PFSK-1 (cell line): ENCODE data around the gene MFN2.

Source experiments
- FOXP2 ChIP-seq: optimal IDR thresholded peaks from 2 replicates; pipeline ENCODE3; 2011; ENCODE audit warnings: borderline replicate concordance, control low read depth, inconsistent platforms; ENCODE audit not compliant: insufficient read depth; ENCODE audit errors: extremely low read length, extremely low read depth
- POLR2AphosphoS5 ChIP-seq: IDR thresholded peaks from 2 replicates; pipeline ENCODE4 v1.6.1; 2012; ENCODE audit warnings: low read depth, mild to moderate bottlenecking, control low read depth, low read length, moderate library complexity
- SIN3A ChIP-seq: IDR thresholded peaks from 2 replicates; pipeline ENCODE4 v1.6.1; 2012; ENCODE audit warnings: mild to moderate bottlenecking, low read length, moderate library complexity, borderline replicate concordance; ENCODE audit not compliant: insufficient read depth
- TAF1 ChIP-seq: IDR thresholded peaks from 2 replicates; pipeline ENCODE4 v1.6.1; 2012; ENCODE audit warnings: low read length, control low read depth, borderline replicate concordance; ENCODE audit not compliant: insufficient read depth
- TF ChIP-seq, protein P1 (sequence below), 2 experiments: IDR thresholded peaks; 2 replicates each; pipeline versions ENCODE4 v1.6.1 to v1.8.0; 2011 to 2012; ENCODE audit warnings: low read depth in 2 of 2, low read length in 2 of 2, control low read depth in 1 of 2, inconsistent platforms in 1 of 2, mild to moderate bottlenecking in 1 of 2, moderate library complexity in 1 of 2; ENCODE audit not compliant: insufficient read depth in 1 of 2

MFN2 gene

DNA sequence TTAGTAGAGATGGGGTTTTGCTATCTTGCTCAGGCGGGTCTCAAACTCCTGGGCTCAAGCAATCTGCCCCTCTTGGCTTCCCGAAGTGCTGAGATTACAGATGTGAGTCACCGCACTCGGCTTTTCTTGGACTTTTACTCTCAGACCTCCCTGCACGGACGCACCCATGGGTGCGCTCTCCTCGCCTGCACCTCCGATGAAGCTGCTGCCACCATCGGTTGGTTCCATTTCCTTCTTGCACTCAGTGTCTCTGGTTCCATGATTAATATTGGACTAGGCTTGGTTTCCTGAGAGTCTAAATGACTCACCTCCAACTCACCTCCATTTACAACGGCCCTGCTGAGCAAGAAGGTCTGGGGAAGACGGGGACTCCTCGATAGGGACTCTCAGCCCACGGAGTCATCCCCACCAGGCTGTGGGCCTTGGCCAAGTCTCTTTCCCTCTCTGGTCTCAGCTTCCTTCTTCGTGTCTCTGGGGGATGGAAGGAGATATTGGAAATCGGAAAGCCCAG, 76.1 kb downstream of the MFN2 start:
- TF ChIP-seq, protein P1, sequence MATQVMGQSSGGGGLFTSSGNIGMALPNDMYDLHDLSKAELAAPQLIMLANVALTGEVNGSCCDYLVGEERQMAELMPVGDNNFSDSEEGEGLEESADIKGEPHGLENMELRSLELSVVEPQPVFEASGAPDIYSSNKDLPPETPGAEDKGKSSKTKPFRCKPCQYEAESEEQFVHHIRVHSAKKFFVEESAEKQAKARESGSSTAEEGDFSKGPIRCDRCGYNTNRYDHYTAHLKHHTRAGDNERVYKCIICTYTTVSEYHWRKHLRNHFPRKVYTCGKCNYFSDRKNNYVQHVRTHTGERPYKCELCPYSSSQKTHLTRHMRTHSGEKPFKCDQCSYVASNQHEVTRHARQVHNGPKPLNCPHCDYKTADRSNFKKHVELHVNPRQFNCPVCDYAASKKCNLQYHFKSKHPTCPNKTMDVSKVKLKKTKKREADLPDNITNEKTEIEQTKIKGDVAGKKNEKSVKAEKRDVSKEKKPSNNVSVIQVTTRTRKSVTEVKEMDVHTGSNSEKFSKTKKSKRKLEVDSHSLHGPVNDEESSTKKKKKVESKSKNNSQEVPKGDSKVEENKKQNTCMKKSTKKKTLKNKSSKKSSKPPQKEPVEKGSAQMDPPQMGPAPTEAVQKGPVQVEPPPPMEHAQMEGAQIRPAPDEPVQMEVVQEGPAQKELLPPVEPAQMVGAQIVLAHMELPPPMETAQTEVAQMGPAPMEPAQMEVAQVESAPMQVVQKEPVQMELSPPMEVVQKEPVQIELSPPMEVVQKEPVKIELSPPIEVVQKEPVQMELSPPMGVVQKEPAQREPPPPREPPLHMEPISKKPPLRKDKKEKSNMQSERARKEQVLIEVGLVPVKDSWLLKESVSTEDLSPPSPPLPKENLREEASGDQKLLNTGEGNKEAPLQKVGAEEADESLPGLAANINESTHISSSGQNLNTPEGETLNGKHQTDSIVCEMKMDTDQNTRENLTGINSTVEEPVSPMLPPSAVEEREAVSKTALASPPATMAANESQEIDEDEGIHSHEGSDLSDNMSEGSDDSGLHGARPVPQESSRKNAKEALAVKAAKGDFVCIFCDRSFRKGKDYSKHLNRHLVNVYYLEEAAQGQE (IDR thresholded peaks at IDR 0.05; ENCODE audit: insufficient read depth in 1 of 2, low read depth in 2 of 2, low read length in 2 of 2): no peak
- no peak for TF ChIP-seq POLR2AphosphoS5
- no peak for TF ChIP-seq FOXP2

GRCh38 chr1:12057382-12057781, 77.1 kb downstream of the MFN2 start:
- no peak for TF ChIP-seq FOXP2
- TF ChIP-seq SIN3A: no peak
- TF ChIP-seq POLR2AphosphoS5: no peak
- TF ChIP-seq, protein P1 (IDR thresholded peaks at IDR 0.05; ENCODE audit: insufficient read depth in 1 of 2, low read depth in 2 of 2, low read length in 2 of 2): no peak
- no peak for TF ChIP-seq TAF1

DNA sequence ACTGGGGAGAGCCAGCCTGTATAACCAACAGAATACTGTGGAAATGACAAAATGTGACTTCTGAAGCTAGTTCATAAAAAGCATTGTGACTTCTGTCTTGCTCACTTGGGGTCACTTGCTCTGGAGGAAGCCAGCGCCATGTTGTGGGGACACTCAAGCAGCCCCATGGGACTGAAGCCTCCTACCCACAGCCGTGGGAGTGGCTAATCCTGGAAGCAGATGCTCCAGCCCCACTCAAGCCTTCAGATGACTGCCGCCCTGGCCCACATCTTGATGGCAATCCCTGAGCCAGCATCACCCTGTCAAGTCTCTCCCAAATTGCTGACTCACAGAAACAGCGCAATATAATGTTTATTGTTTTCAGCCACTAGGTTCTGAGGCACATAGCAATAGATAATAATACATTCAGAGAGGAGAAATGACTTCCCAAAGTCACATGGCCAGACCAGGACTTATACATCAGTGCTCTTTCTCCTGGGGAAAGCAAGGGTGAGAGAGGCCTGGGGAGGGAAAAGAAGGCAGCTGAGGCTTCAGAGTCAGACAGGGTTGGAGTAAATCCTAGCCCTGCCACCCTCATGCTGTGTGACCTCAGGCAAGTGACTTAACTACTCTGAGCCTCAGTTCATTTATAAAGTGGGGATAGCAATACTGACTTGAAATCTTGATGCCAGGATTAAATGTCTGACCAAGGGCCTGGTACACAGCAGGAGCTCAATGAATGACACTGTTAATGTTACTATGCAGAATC, 77.9 kb downstream of the MFN2 start:
- TF ChIP-seq FOXP2 (no peak), SIN3A (no peak), TAF1 (no peak), POLR2AphosphoS5 (no peak)
- TF ChIP-seq, protein P1 (IDR thresholded peaks at IDR 0.05; ENCODE audit: insufficient read depth in 1 of 2, low read depth in 2 of 2, low read length in 2 of 2): no peak

- TF ChIP-seq POLR2AphosphoS5: no peak
- TF ChIP-seq, protein P1 (IDR thresholded peaks at IDR 0.05; ENCODE audit: insufficient read depth in 1 of 2, low read depth in 2 of 2, low read length in 2 of 2): no peak
- TF ChIP-seq SIN3A: no peak
- TF ChIP-seq TAF1: no peak
- no peak for TF ChIP-seq FOXP2
These were observed 79.0 kb downstream of the MFN2 start for GRCh38 chr1:12059226-12059625.
